ENCODE results near the gene CHD9NB. TPM values are rescaled to one million over a fixed set of nuclear protein-coding genes. Genes with fewer than 3 reads are reported as not detected.

CHD9NB gene
- total RNA-seq, 6 donors from 2014 or later, result 1.0 to 55.0 (median 12.4) TPM

DNA sequence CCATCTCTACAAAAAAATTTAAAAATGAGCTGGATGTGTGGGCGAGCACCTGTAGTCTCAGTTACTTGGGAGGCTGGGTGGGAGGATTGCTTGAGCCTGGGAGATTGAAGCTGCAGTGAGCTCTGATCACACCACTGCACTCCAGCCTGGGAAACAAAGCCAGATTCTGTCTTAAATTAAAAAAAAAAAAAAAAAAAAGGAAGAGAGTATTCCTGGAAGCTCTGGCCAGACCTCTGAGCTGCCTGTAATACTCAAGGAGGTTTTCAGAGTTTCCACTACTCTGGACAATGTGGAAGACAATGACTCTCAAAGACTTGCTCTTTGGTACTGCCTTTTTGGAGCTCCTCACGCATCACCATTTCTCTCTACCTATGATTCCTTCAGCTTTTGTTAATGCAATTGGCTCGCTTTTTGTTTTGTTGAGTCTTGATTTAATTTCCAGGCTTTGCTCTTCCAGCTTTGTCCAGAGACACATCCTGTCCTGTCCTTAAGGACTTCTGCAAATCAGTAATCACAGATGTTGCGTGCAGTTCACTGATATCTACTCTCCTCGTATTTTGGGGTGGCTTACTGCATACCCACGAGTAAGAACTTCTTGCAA lies 12.9 kb upstream of the CHD9NB start:
- ATAC-seq (ENCODE audit: low FRiP score in 2 of 2) (peak in 1 of 2 donors; percentile 38), DNase-seq (no peak)
- Histone ChIP-seq H3K27ac (peak overlapping the region in 3 of 4 donors; percentile 1 to 54 (median 24)), H3K36me3 (no peaks in the 10 kb centered on the region), H3K4me3 (no peak overlapping the region), H3K4me1 (peaks cover 12 to 53% (median 37%) of the 10 kb centered on the region in 4 donors), H3K27me3 (no peaks in the 10 kb centered on the region), H3K9me3 (no peaks in the 10 kb centered on the region)
- TF ChIP-seq EP300 (IDR thresholded peaks at IDR 0.05), result no peak
- TF ChIP-seq, protein P1, sequence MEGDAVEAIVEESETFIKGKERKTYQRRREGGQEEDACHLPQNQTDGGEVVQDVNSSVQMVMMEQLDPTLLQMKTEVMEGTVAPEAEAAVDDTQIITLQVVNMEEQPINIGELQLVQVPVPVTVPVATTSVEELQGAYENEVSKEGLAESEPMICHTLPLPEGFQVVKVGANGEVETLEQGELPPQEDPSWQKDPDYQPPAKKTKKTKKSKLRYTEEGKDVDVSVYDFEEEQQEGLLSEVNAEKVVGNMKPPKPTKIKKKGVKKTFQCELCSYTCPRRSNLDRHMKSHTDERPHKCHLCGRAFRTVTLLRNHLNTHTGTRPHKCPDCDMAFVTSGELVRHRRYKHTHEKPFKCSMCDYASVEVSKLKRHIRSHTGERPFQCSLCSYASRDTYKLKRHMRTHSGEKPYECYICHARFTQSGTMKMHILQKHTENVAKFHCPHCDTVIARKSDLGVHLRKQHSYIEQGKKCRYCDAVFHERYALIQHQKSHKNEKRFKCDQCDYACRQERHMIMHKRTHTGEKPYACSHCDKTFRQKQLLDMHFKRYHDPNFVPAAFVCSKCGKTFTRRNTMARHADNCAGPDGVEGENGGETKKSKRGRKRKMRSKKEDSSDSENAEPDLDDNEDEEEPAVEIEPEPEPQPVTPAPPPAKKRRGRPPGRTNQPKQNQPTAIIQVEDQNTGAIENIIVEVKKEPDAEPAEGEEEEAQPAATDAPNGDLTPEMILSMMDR (IDR thresholded peaks at IDR 0.05), result no peak
- TF ChIP-seq POLR2AphosphoS5 (IDR thresholded peaks at IDR 0.05), result no peak
- TF ChIP-seq POLR2A (IDR thresholded peaks at IDR 0.05), result no peak
- WGBS, 2 donors, result 73 to 79% methylated on average over 6 of the region's 6 CpGs

DNA sequence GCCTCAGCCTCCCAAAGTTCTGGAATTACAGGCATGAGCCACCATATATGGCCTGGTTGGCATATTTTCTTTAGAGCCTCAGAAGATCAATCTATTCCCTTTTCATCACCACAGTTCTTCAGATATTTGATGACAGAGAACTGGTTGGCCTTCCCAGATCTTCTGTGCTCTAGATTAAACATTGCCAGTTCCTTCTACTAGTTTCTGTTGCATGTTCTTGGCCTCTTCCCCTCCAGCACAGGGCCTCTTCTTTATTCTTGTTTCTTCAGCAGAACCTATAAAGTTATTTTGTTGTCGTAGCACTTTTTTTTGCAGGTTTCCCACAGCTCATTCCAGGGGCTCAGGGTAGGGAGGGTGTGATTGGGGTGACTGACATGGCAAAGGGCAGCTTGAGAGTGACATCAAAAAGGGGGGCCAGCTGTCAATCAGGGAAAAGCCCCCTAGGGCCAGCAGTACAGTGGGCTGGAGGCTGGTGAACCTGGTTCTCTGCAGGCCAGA lies 11.4 kb upstream of the CHD9NB start:
- TF ChIP-seq POLR2A (IDR thresholded peaks at IDR 0.05) (no peak), POLR2AphosphoS5 (IDR thresholded peaks at IDR 0.05) (no peak), EP300 (IDR thresholded peaks at IDR 0.05) (no peak)
- TF ChIP-seq, protein P1 (IDR thresholded peaks at IDR 0.05), result no peak
- no peaks in the 10 kb centered on the region for H3K9me3 ChIP-seq
- DNase-seq (no peak), ATAC-seq (ENCODE audit: low FRiP score in 2 of 2) (no peak)
- H3K36me3 ChIP-seq, result no peaks in the 10 kb centered on the region
- WGBS, 2 donors, result 93 to 94% methylated on average over 1 of the region's 1 CpG
- no peaks in the 10 kb centered on the region for H3K27me3 ChIP-seq
- peaks cover 12 to 49% (median 35%) of the 10 kb centered on the region in 4 donors for H3K4me1 ChIP-seq
- no peak overlapping the region for H3K4me3 ChIP-seq
- H3K27ac ChIP-seq, result no peak overlapping the region

DNA sequence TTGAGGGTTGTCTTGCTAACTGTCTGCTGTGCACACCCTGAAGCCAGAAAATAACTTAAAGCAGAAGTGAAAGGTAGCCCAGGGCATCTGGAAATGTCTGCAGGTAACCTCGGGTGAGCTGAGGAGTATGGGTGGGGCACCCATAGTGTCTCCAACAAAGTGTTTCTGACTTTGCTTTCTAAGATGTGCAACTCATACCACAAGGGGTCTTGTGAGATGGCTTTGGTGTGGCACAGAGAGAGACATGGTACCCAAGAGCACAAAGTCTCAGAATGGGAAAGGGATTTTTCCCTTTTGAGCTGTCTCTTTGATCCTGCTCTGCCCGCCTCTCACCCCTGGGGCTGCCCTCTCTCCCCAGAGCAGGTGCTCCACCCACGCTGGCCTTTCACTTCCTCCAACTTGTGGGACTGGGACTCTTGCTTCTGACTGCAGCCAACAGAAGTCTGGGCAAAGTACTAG lies 9.0 kb upstream of the CHD9NB start:
- ATAC-seq (ENCODE audit: low FRiP score in 2 of 2) (peak; percentile 31 to 72), DNase-seq (peak in 1 of 2 donors; percentile 78)
- Histone ChIP-seq H3K27me3 (no peaks in the 10 kb centered on the region), H3K4me1 (peaks cover 16 to 48% (median 37%) of the 10 kb centered on the region in 4 donors), H3K9me3 (no peaks in the 10 kb centered on the region), H3K27ac (peak overlapping the region in 1 of 4 donors; percentile 43), H3K4me3 (no peak overlapping the region), H3K36me3 (no peaks in the 10 kb centered on the region)
- TF ChIP-seq, protein P1 (IDR thresholded peaks at IDR 0.05), result no peak
- no peak for TF ChIP-seq POLR2AphosphoS5 (IDR thresholded peaks at IDR 0.05)
- no peak for TF ChIP-seq POLR2A (IDR thresholded peaks at IDR 0.05)
- TF ChIP-seq EP300 (IDR thresholded peaks at IDR 0.05), result no peak
- WGBS, 2 donors, result 17 to 22% methylated on average over 3 of the region's 3 CpGs

DNA sequence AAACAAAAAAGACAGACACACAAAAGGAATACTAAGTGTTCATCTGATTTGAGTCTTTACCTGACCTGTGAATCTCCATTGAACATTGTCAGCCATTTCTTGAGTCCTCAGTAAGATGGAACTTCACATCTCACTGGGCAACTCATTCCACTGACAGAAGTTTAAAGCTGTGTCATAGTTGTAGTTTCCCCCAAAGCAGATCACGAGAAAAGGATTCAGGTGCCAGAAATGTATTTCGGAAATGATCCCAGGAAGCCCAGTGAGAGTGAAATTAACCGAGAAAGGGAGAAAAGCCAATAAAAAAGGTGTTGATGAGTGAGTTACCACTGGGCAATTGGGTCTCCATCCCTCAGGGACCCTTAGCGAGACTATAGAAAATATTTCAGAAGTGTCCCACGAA lies 8.6 kb upstream of the CHD9NB start:
- peak overlapping the region in 1 of 4 donors; percentile 43 for H3K27ac ChIP-seq
- WGBS, 2 donors, result 93 to 95% methylated on average over 5 of the region's 5 CpGs
- ATAC-seq (ENCODE audit: low FRiP score in 2 of 2), result no peak
- no peaks in the 10 kb centered on the region for H3K36me3 ChIP-seq
- H3K4me1 ChIP-seq, result peaks cover 20 to 52% (median 41%) of the 10 kb centered on the region in 4 donors
- H3K4me3 ChIP-seq, result no peak overlapping the region
- H3K9me3 ChIP-seq, result no peaks in the 10 kb centered on the region
- no peaks in the 10 kb centered on the region for H3K27me3 ChIP-seq
- DNase-seq, result no peak
- TF ChIP-seq, protein P1 (IDR thresholded peaks at IDR 0.05), result no peak
- TF ChIP-seq EP300 (IDR thresholded peaks at IDR 0.05) (no peak), POLR2AphosphoS5 (IDR thresholded peaks at IDR 0.05) (no peak), POLR2A (IDR thresholded peaks at IDR 0.05) (no peak)
